HUDEP-2 (cell line): ENCODE data around the gene SYTL1.

Experiments used
- DNase-seq, 76 experiments: peaks; one replicate each; lab custom pipeline; 2025; ENCODE audit not compliant: unreplicated experiment in 76 of 76; lab: John Stamatoyannopoulos, UW

The SYTL1 gene

GRCh38 chr1:27316860-27317259 lies 25.0 kb upstream of the SYTL1 start:
- no peak for DNase-seq

GRCh38 chr1:27318136-27318535 lies 23.7 kb upstream of the SYTL1 start:
- no peak for DNase-seq

- no peak for DNase-seq
These were observed 23.2 kb upstream of the SYTL1 start for GRCh38 chr1:27318596-27318995.

- DNase-seq: peak; percentile 14 to 97 (median 92)
These were observed 19.8 kb upstream of the SYTL1 start, which contains the start of gene TMEM222 for GRCh38 chr1:27321813-27322568. TSS of gene TMEM222 (plus strand) at chr1:27322163. CDS start at chr1:27322198, 35 bp downstream.

- DNase-seq: peak in 6 of 76 experiments; percentile 4 to 38 (median 18)
These were observed 19.1 kb upstream of the SYTL1 start for GRCh38 chr1:27322569-27323240.

GRCh38 chr1:27325286-27325685 lies 16.5 kb upstream of the SYTL1 start:
- no peak for DNase-seq

GRCh38 chr1:27327964-27328363 lies 13.9 kb upstream of the SYTL1 start:
- no peak for DNase-seq

GRCh38 chr1:27330786-27331185 lies 11.0 kb upstream of the SYTL1 start:
- DNase-seq: no peak

- DNase-seq: no peak
These were observed 10.4 kb upstream of the SYTL1 start for GRCh38 chr1:27331426-27331825.

GRCh38 chr1:27331922-27332321 lies 9.9 kb upstream of the SYTL1 start:
- DNase-seq: no peak

GRCh38 chr1:27332536-27333281 lies 9.1 kb upstream of the SYTL1 start:
- peak in 30 of 76 experiments; percentile 4 to 48 (median 22) for DNase-seq

GRCh38 chr1:27333717-27334279 lies 8.0 kb upstream of the SYTL1 start:
- no peak for DNase-seq

- no peak for DNase-seq
These were observed 6.1 kb upstream of the SYTL1 start for GRCh38 chr1:27335506-27336422.

- no peak for DNase-seq
These were observed 5.1 kb upstream of the SYTL1 start for GRCh38 chr1:27336756-27337155.

GRCh38 chr1:27338751-27339150 lies 3.1 kb upstream of the SYTL1 start:
- no peak for DNase-seq

- no peak for DNase-seq
These were observed 2.6 kb upstream of the SYTL1 start for GRCh38 chr1:27339213-27339612.

GRCh38 chr1:27342391-27342777 lies 562 bp downstream of the SYTL1 start:
- DNase-seq: peak in 1 of 76 experiments; percentile 10

GRCh38 chr1:27342778-27343638 lies 1.2 kb downstream of the SYTL1 start:
- DNase-seq: peak in 39 of 76 experiments; percentile 10 to 74 (median 41)

- DNase-seq: peak in 1 of 76 experiments; percentile 29
These were observed 1.8 kb downstream of the SYTL1 start for GRCh38 chr1:27343639-27344025.
